RWPE2 (cell line): ENCODE results near the gene PDE4D.

Source experiments
- ATAC-seq: fragments of 200-7000 bp; cut with Tn5 transposase; 3 replicates; pipeline ENCODE4 v1.9.1; 2021; ENCODE audit warnings: low read depth
- DNase-seq: peaks from one replicate; pipeline ENCODE4 v3.0.0-alpha.2; 2020; ENCODE audit warnings: low spot score
- H3K27ac ChIP-seq: fragments of 450-650 bp; 2 replicates; pipeline ENCODE4 v1.5.1; 2017; ENCODE audit warnings: mild to moderate bottlenecking; ENCODE audit not compliant: poor library complexity, severe bottlenecking
- H3K27me3 ChIP-seq: fragments of 250-450 bp; sonication (Bioruptor Pico); 2 replicates; pipeline ENCODE4 v1.5.1; 2021; ENCODE audit warnings: mild to moderate bottlenecking, moderate library complexity; ENCODE audit not compliant: insufficient read depth, poor library complexity, severe bottlenecking
- H3K36me3 ChIP-seq: fragments of 250-450 bp; sonication (Bioruptor Pico); 2 replicates; pipeline ENCODE4 v1.5.1; 2020; ENCODE audit warnings: low read depth, mild to moderate bottlenecking, moderate library complexity
- H3K4me1 ChIP-seq: fragments of 250-450 bp; sonication (Bioruptor Pico); 2 replicates; pipeline ENCODE4 v1.5.1; 2021; ENCODE audit warnings: mild to moderate bottlenecking, moderate library complexity; ENCODE audit not compliant: insufficient read depth, poor library complexity, severe bottlenecking
- H3K4me3 ChIP-seq: fragments of 250-450 bp; sonication (Bioruptor Pico); 2 replicates; pipeline ENCODE4 v1.5.1; 2021; ENCODE audit warnings: mild to moderate bottlenecking, moderate library complexity; ENCODE audit not compliant: severe bottlenecking
- H3K9me3 ChIP-seq: fragments of 250-450 bp; sonication (Bioruptor Pico); 2 replicates; pipeline ENCODE4 v1.5.1; 2021; ENCODE audit warnings: mild to moderate bottlenecking, moderate library complexity; ENCODE audit not compliant: severe bottlenecking
- TF ChIP-seq, protein P1 (sequence below): fragments of 450-650 bp; IDR thresholded peaks from one replicate; pipeline ENCODE4 v1.5.1; 2017; ENCODE audit warnings: mild to moderate bottlenecking, moderate library complexity; ENCODE audit not compliant: poor library complexity, severe bottlenecking

The PDE4D gene

DNA sequence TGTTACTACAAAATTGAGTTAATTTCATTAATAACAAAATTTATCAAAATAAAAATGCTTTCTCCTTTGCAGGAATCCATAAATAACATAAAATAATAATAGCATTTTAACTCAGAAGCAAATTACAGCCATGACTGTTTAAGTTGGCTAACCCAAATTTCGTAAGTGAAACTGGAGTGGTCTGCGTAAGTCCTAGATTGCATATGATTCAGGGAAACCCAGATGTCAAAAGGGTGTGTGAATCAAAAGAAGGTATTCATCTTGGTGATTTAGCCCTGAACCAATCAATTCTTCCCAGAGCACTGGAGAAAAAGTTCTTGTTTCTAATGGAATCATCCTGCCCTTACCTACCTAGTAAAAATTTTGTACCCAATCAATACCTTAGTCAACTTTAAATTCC, 763.1 kb downstream of the PDE4D start:
- no peak for ATAC-seq
- TF ChIP-seq, protein P1, sequence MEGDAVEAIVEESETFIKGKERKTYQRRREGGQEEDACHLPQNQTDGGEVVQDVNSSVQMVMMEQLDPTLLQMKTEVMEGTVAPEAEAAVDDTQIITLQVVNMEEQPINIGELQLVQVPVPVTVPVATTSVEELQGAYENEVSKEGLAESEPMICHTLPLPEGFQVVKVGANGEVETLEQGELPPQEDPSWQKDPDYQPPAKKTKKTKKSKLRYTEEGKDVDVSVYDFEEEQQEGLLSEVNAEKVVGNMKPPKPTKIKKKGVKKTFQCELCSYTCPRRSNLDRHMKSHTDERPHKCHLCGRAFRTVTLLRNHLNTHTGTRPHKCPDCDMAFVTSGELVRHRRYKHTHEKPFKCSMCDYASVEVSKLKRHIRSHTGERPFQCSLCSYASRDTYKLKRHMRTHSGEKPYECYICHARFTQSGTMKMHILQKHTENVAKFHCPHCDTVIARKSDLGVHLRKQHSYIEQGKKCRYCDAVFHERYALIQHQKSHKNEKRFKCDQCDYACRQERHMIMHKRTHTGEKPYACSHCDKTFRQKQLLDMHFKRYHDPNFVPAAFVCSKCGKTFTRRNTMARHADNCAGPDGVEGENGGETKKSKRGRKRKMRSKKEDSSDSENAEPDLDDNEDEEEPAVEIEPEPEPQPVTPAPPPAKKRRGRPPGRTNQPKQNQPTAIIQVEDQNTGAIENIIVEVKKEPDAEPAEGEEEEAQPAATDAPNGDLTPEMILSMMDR: no peak
- no peak for DNase-seq
- H3K36me3 ChIP-seq: no peaks in the 10 kb centered on the region
- peaks cover 35% of the 10 kb centered on the region for H3K4me1 ChIP-seq
- H3K27me3 ChIP-seq: no peaks in the 10 kb centered on the region
- H3K9me3 ChIP-seq: no peaks in the 10 kb centered on the region
- no peak overlapping the region for H3K27ac ChIP-seq
- no peak overlapping the region for H3K4me3 ChIP-seq

DNA sequence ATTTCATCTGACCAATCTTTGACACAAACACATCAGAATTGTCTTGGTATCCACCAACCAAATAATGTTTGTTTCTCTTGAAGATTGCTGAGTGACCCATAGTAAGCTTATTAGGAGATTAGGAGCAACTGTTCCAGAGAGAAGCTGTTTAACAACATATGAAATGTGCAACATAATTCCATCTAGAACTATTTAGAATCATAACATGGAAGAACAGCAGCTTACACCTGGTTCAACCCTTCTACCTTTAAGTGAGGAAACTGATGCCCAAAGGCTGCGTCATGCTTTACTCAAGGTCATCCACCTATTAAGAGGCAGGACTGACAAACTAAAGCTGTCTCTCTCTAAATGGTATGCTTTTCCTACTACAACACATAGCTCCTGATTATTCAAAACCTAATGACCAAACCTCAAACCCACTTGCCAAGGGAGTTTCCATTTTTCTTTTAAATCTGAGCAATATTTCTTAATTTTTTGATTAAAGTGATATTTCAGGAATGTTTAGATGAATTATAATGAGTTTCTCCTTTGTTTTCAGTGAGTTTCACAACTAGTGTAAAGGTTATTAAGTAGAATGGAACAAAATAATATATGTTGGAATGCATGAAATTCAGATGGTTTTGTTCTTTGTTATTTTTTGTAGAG, 764.8 kb downstream of the PDE4D start:
- ATAC-seq (no peak), DNase-seq (no peak)
- H3K4me3 ChIP-seq: no peak overlapping the region
- no peaks in the 10 kb centered on the region for H3K27me3 ChIP-seq
- H3K36me3 ChIP-seq: no peaks in the 10 kb centered on the region
- H3K9me3 ChIP-seq: no peaks in the 10 kb centered on the region
- H3K27ac ChIP-seq: no peak overlapping the region
- H3K4me1 ChIP-seq: peaks cover 37% of the 10 kb centered on the region
- TF ChIP-seq, protein P1: no peak

DNA sequence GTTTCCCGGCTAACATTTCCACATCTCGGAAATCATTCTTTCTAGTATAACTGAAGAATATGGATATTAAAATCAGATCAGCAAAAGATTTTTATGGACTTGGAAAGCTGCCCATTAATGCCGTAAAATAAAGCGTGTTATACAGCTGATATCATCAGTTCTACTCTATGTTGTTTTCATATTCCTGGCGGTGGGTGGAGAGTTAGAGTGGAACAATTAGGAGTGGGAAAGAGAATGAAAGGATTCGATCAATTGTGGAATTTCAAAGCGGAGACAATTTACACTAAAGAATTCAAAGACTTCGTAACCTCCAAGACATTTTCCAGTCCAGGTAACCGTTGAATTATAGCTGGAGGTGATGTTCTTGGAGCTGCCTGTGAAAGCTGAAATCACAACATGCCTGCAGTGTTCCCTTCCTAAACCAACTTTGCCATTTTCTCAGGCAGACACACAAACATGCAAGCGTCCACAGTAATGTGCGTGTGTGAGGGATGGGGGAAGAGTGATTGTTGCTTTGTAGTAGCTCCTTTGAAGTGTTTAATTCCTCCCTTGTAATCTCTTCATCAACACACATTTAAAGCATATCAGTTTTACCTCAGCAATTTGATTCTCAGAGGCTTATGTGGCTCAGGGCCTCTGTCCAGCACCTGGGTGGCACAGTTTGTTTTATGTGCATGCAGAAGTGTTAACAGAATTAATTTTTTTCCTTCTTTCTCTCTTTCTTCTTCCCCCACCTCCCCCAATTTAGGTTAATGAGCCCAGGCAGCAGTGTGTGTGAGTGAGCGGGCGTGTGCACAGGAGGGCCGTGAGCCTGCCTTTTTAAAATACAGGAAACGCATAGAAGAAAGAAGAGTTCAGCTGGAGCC, 766.6 kb downstream of the PDE4D start:
- TF ChIP-seq, protein P1: no peak
- Histone ChIP-seq H3K27me3 (no peaks in the 10 kb centered on the region), H3K4me1 (peaks cover 37% of the 10 kb centered on the region), H3K27ac (peak overlapping the region; percentile 51), H3K36me3 (no peaks in the 10 kb centered on the region), H3K9me3 (no peaks in the 10 kb centered on the region), H3K4me3 (no peak overlapping the region)
- ATAC-seq (peak; percentile 28), DNase-seq (no peak)

DNA sequence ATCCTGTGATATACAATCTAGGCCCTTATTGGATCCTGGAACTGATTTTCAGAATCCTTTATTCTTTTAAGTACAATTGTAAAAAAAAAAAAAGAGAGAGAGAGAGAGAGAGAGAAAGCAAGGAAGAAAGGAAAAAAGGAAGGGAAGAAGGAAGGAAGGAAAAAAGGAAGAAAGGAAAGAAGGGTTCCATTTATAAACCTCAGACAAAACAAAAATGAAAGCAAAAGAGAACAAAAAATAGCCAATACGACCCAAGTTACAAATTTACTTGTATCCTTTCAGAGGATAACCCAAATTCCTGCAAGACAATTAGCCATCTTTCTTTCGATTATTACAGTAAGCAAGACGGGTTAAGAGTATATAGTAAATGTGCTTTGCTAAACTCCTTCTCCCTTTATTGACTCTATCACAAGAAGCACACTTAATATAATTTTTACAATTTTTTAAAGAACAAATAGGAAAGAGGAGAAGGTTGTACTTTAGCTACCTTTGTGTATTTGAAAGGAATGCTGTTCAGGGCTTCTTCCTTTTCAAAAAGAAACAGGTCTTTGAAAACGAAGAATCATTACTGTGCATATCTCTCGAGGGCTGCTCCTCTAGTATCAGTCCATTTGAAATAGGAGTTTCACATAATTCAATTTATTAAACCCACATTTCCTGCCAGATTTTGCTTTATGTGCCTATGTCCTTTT, 767.4 kb downstream of the PDE4D start:
- TF ChIP-seq, protein P1: no peak
- peak overlapping the region; percentile 51 for H3K27ac ChIP-seq
- no peak for DNase-seq
- ATAC-seq: no peak
- peaks cover 37% of the 10 kb centered on the region for H3K4me1 ChIP-seq
- H3K27me3 ChIP-seq: no peaks in the 10 kb centered on the region
- no peak overlapping the region for H3K4me3 ChIP-seq
- no peaks in the 10 kb centered on the region for H3K9me3 ChIP-seq
- H3K36me3 ChIP-seq: no peaks in the 10 kb centered on the region
